HG03103 (cell line): ENCODE results near the gene PIEZO1.

Experiments used
- ATAC-seq: cut with Tn5 transposase; IDR thresholded peaks from one replicate; pipeline ENCODE4 v1.9.1; 2021; ENCODE audit warnings: low read depth; ENCODE audit not compliant: unreplicated experiment

PIEZO1 gene

GRCh38 chr16:88695753-88696152 is 89.3 kb downstream of the PIEZO1 start:
- ATAC-seq, result no peak

GRCh38 chr16:88695218-88695617 is 89.8 kb downstream of the PIEZO1 start:
- no peak for ATAC-seq

- no peak for ATAC-seq
These were observed 90.6 kb downstream of the PIEZO1 start for GRCh38 chr16:88694221-88695087.

GRCh38 chr16:88693420-88694177 is 91.4 kb downstream of the PIEZO1 start:
- ATAC-seq, result no peak

- no peak for ATAC-seq
These were observed 92.2 kb downstream of the PIEZO1 start for GRCh38 chr16:88692861-88693260.

- no peak for ATAC-seq
These were observed 93.0 kb downstream of the PIEZO1 start for GRCh38 chr16:88691924-88692560.

GRCh38 chr16:88691129-88691813 is 93.7 kb downstream of the PIEZO1 start:
- no peak for ATAC-seq

- ATAC-seq, result no peak
These were observed 94.5 kb downstream of the PIEZO1 start for GRCh38 chr16:88690341-88691128.

- ATAC-seq, result no peak
These were observed 96.8 kb downstream of the PIEZO1 start for GRCh38 chr16:88688013-88688778.

GRCh38 chr16:88687676-88688012 is 97.4 kb downstream of the PIEZO1 start:
- no peak for ATAC-seq

GRCh38 chr16:88687254-88687576 is 97.8 kb downstream of the PIEZO1 start:
- ATAC-seq, result no peak

- peak; percentile 38 for ATAC-seq
These were observed 98.4 kb downstream of the PIEZO1 start, which contains the start of gene SNAI3 for GRCh38 chr16:88686439-88687253. TSS of gene SNAI3 (minus strand) at chr16:88686507. CDS start at chr16:88686406, 101 bp downstream.

GRCh38 chr16:88686062-88686438 is 99.0 kb downstream of the PIEZO1 start:
- no peak for ATAC-seq

- no peak for ATAC-seq
These were observed 99.6 kb downstream of the PIEZO1 start for GRCh38 chr16:88685156-88686061.

GRCh38 chr16:88684569-88685155 is 100.4 kb downstream of the PIEZO1 start:
- no peak for ATAC-seq

GRCh38 chr16:88681709-88682451 is 103.1 kb downstream of the PIEZO1 start:
- ATAC-seq, result peak; percentile 71
